ENCODE data around the gene CLPTM1. TPM values are rescaled to one million over a fixed set of nuclear protein-coding genes. Genes with fewer than 3 reads are reported as not detected.

CLPTM1 gene
- total RNA-seq, 1 donor from 2014 or later: 17.9 TPM

DNA sequence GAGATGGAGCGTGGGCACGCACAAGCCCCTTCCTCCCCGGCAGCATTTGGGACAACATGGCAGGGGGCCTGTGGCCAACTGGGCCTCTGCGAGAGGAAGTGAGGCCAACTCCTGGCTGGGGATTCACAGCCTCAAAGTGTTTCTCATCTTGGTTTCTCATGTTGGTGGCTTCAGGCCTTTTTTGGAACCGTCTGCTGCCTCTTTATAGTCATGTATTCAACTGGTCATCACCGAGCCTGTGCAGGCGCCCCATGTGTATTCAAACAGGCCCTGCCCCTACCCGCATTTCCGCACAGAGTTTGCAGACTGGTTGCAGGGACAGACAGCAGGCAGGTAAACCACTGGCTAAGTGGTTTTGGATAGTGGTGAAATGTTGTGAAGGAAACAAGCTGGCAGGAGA lies 28.8 kb downstream of the CLPTM1 start:
- Histone ChIP-seq H3K36me3 (ENCODE audit: control insufficient read depth, insufficient read depth, low read length) (peaks cover 14% of the 10 kb centered on the region), H3K27me3 (ENCODE audit: control insufficient read depth, insufficient read depth, low read length) (no peaks in the 10 kb centered on the region), H3K4me3 (ENCODE audit: low read depth, low read length) (no peak overlapping the region)
- DNase-seq (ENCODE audit: low read depth) (no peak), FAIRE-seq (no peak)
- TF ChIP-seq CTCF (IDR thresholded peaks at IDR 0.05; ENCODE audit: insufficient read depth, low read length, severe bottlenecking): no peak

GRCh38 chr19:44985445-44985844 lies 30.3 kb downstream of the CLPTM1 start:
- H3K4me3 ChIP-seq (ENCODE audit: low read depth, low read length): no peak overlapping the region
- FAIRE-seq (no peak), DNase-seq (ENCODE audit: low read depth) (no peak)
- TF ChIP-seq CTCF (IDR thresholded peaks at IDR 0.05; ENCODE audit: insufficient read depth, low read length, severe bottlenecking): no peak
- H3K27me3 ChIP-seq (ENCODE audit: control insufficient read depth, insufficient read depth, low read length): no peaks in the 10 kb centered on the region
- peaks cover 14% of the 10 kb centered on the region for H3K36me3 ChIP-seq (ENCODE audit: control insufficient read depth, insufficient read depth, low read length)

DNA sequence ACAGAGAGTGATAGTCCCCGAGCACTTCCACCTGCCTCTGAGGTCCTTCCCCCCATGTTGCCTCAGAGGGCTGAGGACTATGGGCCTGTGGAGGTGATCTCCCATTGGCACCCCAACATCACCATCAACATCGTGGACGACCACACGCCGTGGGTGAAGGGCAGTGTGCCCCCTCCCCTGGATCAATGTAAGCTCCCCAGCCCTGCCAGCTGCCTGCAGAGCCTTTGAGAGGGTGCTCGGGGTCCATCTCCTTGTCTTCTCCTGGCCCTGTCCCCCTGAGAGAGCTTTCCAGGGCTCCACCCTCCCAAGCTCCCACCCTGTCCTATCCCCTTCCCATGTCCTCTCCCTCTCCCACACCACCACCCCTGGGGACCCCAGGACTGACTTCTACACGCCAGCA lies 31.2 kb downstream of the CLPTM1 start:
- DNase-seq (ENCODE audit: low read depth): no peak
- Histone ChIP-seq H3K27me3 (ENCODE audit: control insufficient read depth, insufficient read depth, low read length) (no peaks in the 10 kb centered on the region), H3K4me3 (ENCODE audit: low read depth, low read length) (no peak overlapping the region), H3K36me3 (ENCODE audit: control insufficient read depth, insufficient read depth, low read length) (peaks cover 14% of the 10 kb centered on the region)
- no peak for FAIRE-seq
- no peak for TF ChIP-seq CTCF (IDR thresholded peaks at IDR 0.05; ENCODE audit: insufficient read depth, low read length, severe bottlenecking)

DNA sequence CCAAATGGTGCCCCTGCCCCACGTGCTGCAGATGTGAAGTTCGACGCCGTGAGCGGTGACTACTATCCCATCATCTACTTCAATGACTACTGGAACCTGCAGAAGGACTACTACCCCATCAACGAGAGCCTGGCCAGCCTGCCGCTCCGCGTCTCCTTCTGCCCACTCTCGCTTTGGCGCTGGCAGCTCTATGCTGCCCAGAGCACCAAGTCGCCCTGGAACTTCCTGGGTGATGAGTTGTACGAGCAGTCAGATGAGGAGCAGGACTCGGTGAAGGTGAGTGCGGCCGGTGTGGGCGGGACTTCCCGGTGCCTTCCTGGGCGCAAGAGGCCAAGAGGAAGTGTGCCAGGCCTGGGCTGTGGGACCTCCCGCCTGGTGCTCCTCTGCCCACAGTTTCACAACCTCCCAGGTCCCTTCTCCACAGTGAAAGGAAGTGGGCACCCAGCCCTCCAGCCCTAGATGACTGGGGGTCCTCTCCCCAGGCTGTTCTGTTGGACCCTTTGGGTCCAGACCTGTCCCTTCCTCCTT lies 32.0 kb downstream of the CLPTM1 start:
- DNase-seq (ENCODE audit: low read depth): no peak
- no peak for TF ChIP-seq CTCF (IDR thresholded peaks at IDR 0.05; ENCODE audit: insufficient read depth, low read length, severe bottlenecking)
- Histone ChIP-seq H3K36me3 (ENCODE audit: control insufficient read depth, insufficient read depth, low read length) (peaks cover 18% of the 10 kb centered on the region), H3K4me3 (ENCODE audit: low read depth, low read length) (no peak overlapping the region), H3K27me3 (ENCODE audit: control insufficient read depth, insufficient read depth, low read length) (no peaks in the 10 kb centered on the region)
- no peak for FAIRE-seq

DNA sequence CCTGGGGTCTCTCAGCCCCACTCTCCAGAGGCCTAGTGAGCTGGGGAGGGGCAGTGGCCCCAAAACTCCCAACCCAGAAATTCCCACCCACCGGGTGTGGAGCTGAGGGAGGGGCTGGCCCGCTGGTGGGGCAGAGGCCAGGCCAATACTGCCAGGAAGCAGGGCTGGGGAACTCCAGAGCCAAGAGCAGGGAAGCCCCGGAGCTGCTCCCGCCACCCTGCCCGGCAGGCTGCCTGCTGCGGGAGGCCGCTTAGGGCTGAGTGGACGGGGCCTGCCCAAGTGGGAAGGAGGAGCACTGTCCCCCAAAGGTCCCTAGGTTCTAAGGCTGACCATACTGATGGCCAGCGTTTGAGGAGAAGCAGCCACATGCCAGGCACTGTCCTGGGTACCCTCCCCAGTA lies 33.1 kb downstream of the CLPTM1 start:
- H3K4me3 ChIP-seq (ENCODE audit: low read depth, low read length): no peak overlapping the region
- DNase-seq (ENCODE audit: low read depth): no peak
- H3K27me3 ChIP-seq (ENCODE audit: control insufficient read depth, insufficient read depth, low read length): no peaks in the 10 kb centered on the region
- no peak for TF ChIP-seq CTCF (IDR thresholded peaks at IDR 0.05; ENCODE audit: insufficient read depth, low read length, severe bottlenecking)
- peaks cover 23% of the 10 kb centered on the region for H3K36me3 ChIP-seq (ENCODE audit: control insufficient read depth, insufficient read depth, low read length)
- FAIRE-seq: no peak

DNA sequence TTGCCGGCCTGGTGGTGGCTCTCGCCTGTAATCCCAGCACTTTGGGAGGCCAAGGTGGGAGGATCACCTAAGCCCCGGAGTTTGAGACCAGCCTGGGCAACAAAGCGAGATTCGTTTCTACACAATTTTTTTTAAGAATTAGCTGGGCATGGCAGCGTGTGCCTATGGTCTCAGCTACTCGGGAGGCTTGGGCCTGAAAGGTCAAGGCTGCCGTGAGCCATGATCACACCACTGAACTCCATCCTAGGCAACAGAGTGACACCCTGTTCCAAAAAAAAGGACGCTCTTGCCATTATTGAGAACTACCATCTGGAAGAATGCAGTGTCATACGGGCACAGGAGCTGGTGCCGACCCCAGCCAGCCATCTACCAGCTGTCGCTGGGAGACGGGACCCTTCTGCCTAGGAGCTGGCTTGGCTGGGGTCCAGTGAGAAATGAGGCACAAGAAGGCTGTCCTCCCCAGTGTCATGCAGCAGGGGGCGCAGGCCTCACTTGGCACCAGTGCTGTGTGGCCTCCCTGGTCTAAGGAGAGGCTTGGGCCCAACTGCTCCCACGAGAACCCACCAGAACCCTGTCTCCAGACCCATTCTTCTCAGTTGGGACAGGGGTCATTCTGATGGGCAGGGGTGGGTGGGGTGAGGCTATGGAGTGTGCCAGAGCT lies 33.8 kb downstream of the CLPTM1 start:
- H3K27me3 ChIP-seq (ENCODE audit: control insufficient read depth, insufficient read depth, low read length): no peaks in the 10 kb centered on the region
- peaks cover 23% of the 10 kb centered on the region for H3K36me3 ChIP-seq (ENCODE audit: control insufficient read depth, insufficient read depth, low read length)
- peak; percentile 88 for TF ChIP-seq CTCF (IDR thresholded peaks at IDR 0.05; ENCODE audit: insufficient read depth, low read length, severe bottlenecking)
- no peak overlapping the region for H3K4me3 ChIP-seq (ENCODE audit: low read depth, low read length)
- FAIRE-seq (no peak), DNase-seq (ENCODE audit: low read depth) (peak; percentile 40)
